ENCODE data around the gene SNTG2. TPM values are rescaled to one million over a fixed set of nuclear protein-coding genes. Genes with fewer than 3 reads are reported as not detected.

Gene SNTG2
- total RNA-seq, 1 donor from 2014 or later, result 23.2 TPM

DNA sequence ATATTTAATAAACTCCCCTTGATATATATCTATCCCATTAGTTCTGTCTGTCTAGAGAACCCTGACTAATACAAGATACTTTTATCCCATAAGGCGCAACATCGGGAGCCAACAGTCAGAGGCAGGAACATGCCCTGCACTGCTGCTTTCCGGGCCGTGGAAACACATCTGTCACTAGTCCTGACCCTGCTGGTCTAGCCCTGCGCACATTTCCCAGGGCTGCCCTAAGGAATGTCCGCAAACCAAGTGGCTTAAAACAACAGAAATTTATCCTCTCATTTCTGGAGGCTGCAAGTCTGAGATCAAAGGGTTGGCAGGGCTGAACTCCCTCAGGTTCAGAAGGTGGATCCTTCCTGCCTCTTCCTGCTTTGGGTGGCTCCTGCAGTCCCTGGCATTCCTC lies 348.4 kb downstream of the SNTG2 start:
- H3K4me1 Mint-ChIP-seq (ENCODE audit: unreplicated experiment), result peaks cover 6% of the 10 kb centered on the region

DNA sequence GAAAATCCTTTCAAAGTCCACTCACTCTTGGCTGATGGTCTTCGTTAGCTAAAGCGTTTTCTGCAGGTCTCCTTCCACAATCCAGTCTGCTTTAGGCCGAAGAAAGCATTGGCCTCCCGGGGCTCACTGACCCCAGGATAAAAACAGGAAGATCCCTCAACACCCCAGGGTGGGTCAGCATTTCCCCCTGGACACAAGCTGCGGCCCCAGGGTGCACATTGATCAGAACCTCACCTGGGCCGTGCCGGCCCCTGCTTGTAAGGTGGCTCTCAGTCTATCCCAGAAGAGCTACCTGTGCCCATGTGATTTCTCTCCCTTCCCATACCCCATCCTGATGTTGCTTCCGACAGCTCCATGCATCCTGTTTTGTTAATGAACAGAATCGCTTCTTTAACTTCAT lies 349.6 kb downstream of the SNTG2 start:
- peak overlapping the region; percentile 3 for H3K27ac Mint-ChIP-seq (ENCODE audit: unreplicated experiment)
- H3K27me3 Mint-ChIP-seq (ENCODE audit: unreplicated experiment), result no peaks in the 10 kb centered on the region
- TF ChIP-seq, protein P1, sequence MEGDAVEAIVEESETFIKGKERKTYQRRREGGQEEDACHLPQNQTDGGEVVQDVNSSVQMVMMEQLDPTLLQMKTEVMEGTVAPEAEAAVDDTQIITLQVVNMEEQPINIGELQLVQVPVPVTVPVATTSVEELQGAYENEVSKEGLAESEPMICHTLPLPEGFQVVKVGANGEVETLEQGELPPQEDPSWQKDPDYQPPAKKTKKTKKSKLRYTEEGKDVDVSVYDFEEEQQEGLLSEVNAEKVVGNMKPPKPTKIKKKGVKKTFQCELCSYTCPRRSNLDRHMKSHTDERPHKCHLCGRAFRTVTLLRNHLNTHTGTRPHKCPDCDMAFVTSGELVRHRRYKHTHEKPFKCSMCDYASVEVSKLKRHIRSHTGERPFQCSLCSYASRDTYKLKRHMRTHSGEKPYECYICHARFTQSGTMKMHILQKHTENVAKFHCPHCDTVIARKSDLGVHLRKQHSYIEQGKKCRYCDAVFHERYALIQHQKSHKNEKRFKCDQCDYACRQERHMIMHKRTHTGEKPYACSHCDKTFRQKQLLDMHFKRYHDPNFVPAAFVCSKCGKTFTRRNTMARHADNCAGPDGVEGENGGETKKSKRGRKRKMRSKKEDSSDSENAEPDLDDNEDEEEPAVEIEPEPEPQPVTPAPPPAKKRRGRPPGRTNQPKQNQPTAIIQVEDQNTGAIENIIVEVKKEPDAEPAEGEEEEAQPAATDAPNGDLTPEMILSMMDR (IDR thresholded peaks at IDR 0.05; ENCODE audit: unreplicated experiment), result no peak
- H3K4me3 Mint-ChIP-seq (ENCODE audit: unreplicated experiment), result no peak overlapping the region
- H3K36me3 Mint-ChIP-seq (ENCODE audit: low read depth, unreplicated experiment), result peaks cover 3% of the 10 kb centered on the region
- H3K4me1 Mint-ChIP-seq (ENCODE audit: unreplicated experiment), result peaks cover 6% of the 10 kb centered on the region
- H3K9me3 Mint-ChIP-seq (ENCODE audit: unreplicated experiment), result no peaks in the 10 kb centered on the region
- no peak for DNase-seq (ENCODE audit: low spot score)

More for the DNA sequence above, 348.4 kb downstream of the SNTG2 start:
- peaks cover 3% of the 10 kb centered on the region for H3K36me3 Mint-ChIP-seq (ENCODE audit: low read depth, unreplicated experiment)
- TF ChIP-seq, protein P1 (IDR thresholded peaks at IDR 0.05; ENCODE audit: unreplicated experiment), result no peak
- DNase-seq (ENCODE audit: low spot score), result no peak
- H3K9me3 Mint-ChIP-seq (ENCODE audit: unreplicated experiment), result no peaks in the 10 kb centered on the region
- H3K27ac Mint-ChIP-seq (ENCODE audit: unreplicated experiment), result no peak overlapping the region
- H3K27me3 Mint-ChIP-seq (ENCODE audit: unreplicated experiment), result no peaks in the 10 kb centered on the region
- H3K4me3 Mint-ChIP-seq (ENCODE audit: unreplicated experiment), result no peak overlapping the region

DNA sequence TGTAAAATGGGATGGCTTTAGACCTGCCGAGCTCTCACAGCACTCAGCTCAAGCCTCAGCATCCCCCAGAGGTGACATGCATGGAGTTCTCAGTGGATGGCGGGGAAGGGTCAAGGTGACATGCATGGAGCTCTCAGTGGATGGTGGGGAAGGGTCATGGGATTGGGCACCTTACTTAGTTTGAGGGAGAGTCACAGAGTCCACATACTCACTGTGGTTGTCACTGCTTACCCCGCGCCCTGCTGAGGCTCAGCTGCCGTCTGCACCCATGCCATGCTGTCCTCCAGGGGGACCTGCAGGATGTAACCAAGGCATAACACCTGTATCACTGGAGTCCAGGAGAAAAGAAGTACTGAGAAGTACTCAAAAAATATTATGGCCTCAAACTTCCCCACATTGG lies 350.4 kb downstream of the SNTG2 start:
- Mint-ChIP-seq H3K36me3 (ENCODE audit: low read depth, unreplicated experiment) (peaks cover 6% of the 10 kb centered on the region), H3K9me3 (ENCODE audit: unreplicated experiment) (no peaks in the 10 kb centered on the region), H3K27ac (ENCODE audit: unreplicated experiment) (no peak overlapping the region), H3K4me3 (ENCODE audit: unreplicated experiment) (no peak overlapping the region), H3K27me3 (ENCODE audit: unreplicated experiment) (no peaks in the 10 kb centered on the region), H3K4me1 (ENCODE audit: unreplicated experiment) (peaks cover 6% of the 10 kb centered on the region)
- TF ChIP-seq, protein P1 (IDR thresholded peaks at IDR 0.05; ENCODE audit: unreplicated experiment), result no peak
- no peak for DNase-seq (ENCODE audit: low spot score)

DNA sequence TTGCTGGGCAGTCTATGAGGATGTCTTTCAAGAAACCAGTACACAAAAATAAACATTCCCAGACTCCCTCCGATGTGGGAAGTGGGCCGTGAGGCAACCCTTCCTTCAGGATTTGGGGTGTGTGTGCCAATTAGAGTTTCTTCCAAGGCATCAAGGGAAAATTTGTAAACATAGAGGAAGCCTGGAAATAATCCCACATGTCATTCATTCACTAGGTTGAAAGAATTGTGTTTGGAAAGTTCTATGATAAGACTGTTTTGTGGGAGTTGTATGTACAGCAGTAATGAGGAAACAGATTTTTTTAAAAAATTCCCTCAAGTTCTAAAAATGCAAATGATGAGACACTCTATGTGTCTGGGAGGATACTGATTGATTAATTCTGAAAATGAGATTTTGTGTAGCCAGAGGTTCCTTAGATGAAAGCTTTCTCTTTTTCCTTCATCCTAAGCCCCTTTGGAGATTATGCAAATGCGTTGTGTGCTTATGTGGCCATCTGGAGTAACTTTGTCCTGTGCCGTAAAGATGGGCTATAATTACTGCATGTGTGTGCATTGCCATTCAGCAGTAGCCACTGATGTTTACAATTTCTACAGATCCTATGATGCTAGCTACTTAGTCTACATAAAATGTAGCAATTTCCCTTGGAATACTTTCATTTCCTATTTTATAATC lies 354.8 kb downstream of the SNTG2 start:
- peaks cover 7% of the 10 kb centered on the region for H3K27me3 Mint-ChIP-seq (ENCODE audit: unreplicated experiment)
- H3K36me3 Mint-ChIP-seq (ENCODE audit: low read depth, unreplicated experiment), result peaks cover 8% of the 10 kb centered on the region
- H3K4me3 Mint-ChIP-seq (ENCODE audit: unreplicated experiment), result no peak overlapping the region
- DNase-seq (ENCODE audit: low spot score), result no peak
- peaks cover under 1% of the 10 kb centered on the region for H3K4me1 Mint-ChIP-seq (ENCODE audit: unreplicated experiment)
- no peak overlapping the region for H3K27ac Mint-ChIP-seq (ENCODE audit: unreplicated experiment)
- TF ChIP-seq, protein P1 (IDR thresholded peaks at IDR 0.05; ENCODE audit: unreplicated experiment), result no peak
- H3K9me3 Mint-ChIP-seq (ENCODE audit: unreplicated experiment), result no peaks in the 10 kb centered on the region

DNA sequence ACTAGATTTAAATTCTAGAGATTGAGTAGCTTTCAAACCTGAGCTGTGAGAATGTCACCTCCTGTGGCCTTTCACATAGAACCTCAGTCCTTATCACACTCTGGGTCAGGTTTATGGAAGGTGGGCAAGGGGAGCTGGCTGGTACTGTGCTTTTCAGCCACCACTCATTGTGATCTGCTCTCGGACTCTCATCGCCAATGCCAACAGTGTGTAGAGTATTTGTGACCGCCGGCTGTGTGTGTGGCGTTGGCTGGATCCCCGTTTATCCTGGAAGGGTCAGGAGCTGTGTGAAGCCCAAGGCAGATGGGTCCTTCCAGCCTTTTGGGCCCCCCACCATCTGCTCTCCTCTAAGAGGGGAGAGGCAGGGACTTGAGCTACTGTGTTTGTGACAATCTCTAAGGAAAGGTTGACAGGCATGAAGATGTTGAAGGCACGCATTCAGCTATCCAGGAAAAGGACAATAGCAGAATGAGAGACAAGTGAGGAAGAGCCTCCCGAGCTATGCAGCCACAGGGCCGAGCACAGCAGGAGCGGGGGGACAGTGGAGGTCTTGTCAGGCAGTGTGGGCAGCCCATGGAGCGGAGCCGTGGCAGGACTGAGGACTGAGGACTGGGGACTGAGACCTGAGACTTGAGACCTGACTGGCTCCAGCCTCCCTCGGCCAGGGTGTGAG lies 355.5 kb downstream of the SNTG2 start:
- no peak overlapping the region for H3K4me3 Mint-ChIP-seq (ENCODE audit: unreplicated experiment)
- H3K27ac Mint-ChIP-seq (ENCODE audit: unreplicated experiment), result no peak overlapping the region
- DNase-seq (ENCODE audit: low spot score), result no peak
- H3K9me3 Mint-ChIP-seq (ENCODE audit: unreplicated experiment), result no peaks in the 10 kb centered on the region
- TF ChIP-seq, protein P1 (IDR thresholded peaks at IDR 0.05; ENCODE audit: unreplicated experiment), result no peak
- H3K36me3 Mint-ChIP-seq (ENCODE audit: low read depth, unreplicated experiment), result peaks cover 8% of the 10 kb centered on the region
- H3K27me3 Mint-ChIP-seq (ENCODE audit: unreplicated experiment), result peaks cover 7% of the 10 kb centered on the region
- no peaks in the 10 kb centered on the region for H3K4me1 Mint-ChIP-seq (ENCODE audit: unreplicated experiment)

Data from endothelial cell (in vitro differentiated cells).